Activated T-cell treated with anti-CD3 and anti-CD28 coated beads, Interleukin-2, amount 50 U/mL, for 48 hours (primary cell): Measurements from ENCODE around the gene PPARA.
A peak's percentile ranks its signal among the peaks of the same experiment; 100 is the strongest.

Source experiments
- DNase-seq, 2 experiments: peaks; one replicate each; pipeline ENCODE4 v3.0.0-alpha.2; 2020

The PPARA gene

GRCh38 chr22:46150034-46150654 lies at the start of gene PPARA:
PPARA (plus strand) TSS chr22:46150526; CDS start chr22:46198384, 47,858 bp downstream.
- peak; percentile 86 to 91 for DNase-seq

- DNase-seq = no peak
Observed at GRCh38 chr22:46102159-46102558, 48.2 kb upstream of the PPARA start.

- no peak for DNase-seq
Observed at GRCh38 chr22:46102752-46103151, 47.6 kb upstream of the PPARA start.

- DNase-seq = no peak
Observed at GRCh38 chr22:46103181-46103580, 47.1 kb upstream of the PPARA start.

GRCh38 chr22:46103664-46104063 lies 46.7 kb upstream of the PPARA start:
- DNase-seq = no peak

- no peak for DNase-seq
Observed at GRCh38 chr22:46104170-46104880, 46.0 kb upstream of the PPARA start.

GRCh38 chr22:46104881-46105493 lies 45.3 kb upstream of the PPARA start:
- no peak for DNase-seq

- no peak for DNase-seq
Observed at GRCh38 chr22:46105494-46106278, 44.6 kb upstream of the PPARA start.

- no peak for DNase-seq
Observed at GRCh38 chr22:46106279-46107022, 43.9 kb upstream of the PPARA start.

GRCh38 chr22:46107089-46107664 lies 43.1 kb upstream of the PPARA start:
- DNase-seq = no peak

- DNase-seq = no peak
Observed at GRCh38 chr22:46107753-46108563, 42.4 kb upstream of the PPARA start.

GRCh38 chr22:46108564-46109473 lies 41.5 kb upstream of the PPARA start:
- DNase-seq = no peak

- no peak for DNase-seq
Observed at GRCh38 chr22:46109474-46110003, 40.8 kb upstream of the PPARA start.

GRCh38 chr22:46110215-46110614 lies 40.1 kb upstream of the PPARA start:
- peak; percentile 50 to 53 for DNase-seq

GRCh38 chr22:46111645-46112306 lies 38.5 kb upstream of the PPARA start:
- no peak for DNase-seq

- DNase-seq = no peak
Observed at GRCh38 chr22:46112405-46112804, 37.9 kb upstream of the PPARA start.

- no peak for DNase-seq
Observed at GRCh38 chr22:46113110-46113909, 37.0 kb upstream of the PPARA start.

- no peak for DNase-seq
Observed at GRCh38 chr22:46113910-46114517, 36.3 kb upstream of the PPARA start.
